AG09309 (cell line): ENCODE measurements around the gene OR10J1.

Source experiments
- DNase-seq: peaks from one replicate; pipeline ENCODE4 v3.0.0-alpha.2; 2010; ENCODE audit warnings: low read depth
- H3K4me3 ChIP-seq: 2 replicates; pipeline ENCODE4 v1.5.1; 2011; ENCODE audit warnings: mild to moderate bottlenecking, low read depth, low read length, moderate library complexity; ENCODE audit not compliant: control insufficient read depth
- TF ChIP-seq, protein P1 (sequence below): IDR thresholded peaks from 2 replicates; pipeline ENCODE4 v1.5.1; 2011; ENCODE audit warnings: mild to moderate bottlenecking, low read depth, low read length, inconsistent platforms; ENCODE audit not compliant: insufficient read depth, control insufficient read depth; ENCODE audit errors: missing control alignments

The OR10J1 gene, protein sequence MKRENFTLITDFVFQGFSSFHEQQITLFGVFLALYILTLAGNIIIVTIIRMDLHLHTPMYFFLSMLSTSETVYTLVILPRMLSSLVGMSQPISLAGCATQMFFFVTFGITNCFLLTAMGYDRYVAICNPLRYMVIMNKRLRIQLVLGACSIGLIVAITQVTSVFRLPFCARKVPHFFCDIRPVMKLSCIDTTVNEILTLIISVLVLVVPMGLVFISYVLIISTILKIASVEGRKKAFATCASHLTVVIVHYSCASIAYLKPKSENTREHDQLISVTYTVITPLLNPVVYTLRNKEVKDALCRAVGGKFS

DNA sequence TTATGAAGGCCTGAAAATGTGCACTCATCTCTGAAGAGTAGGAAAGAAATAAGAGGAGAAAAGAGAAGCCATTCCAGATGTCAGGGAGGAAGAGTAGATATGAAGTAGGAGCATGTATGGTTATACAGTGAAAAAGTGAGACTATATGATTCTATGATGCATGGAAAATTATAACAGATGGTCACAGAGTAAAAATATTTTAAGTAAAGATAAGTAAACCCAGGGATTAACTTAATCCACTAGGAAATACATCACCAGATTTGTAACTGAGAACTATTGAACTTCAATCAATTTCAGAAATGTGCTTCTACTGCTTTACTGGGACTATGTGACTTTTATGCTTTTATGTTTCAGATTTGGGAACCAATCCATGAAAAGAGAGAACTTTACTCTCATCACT, at the start of gene OR10J1:
Gene OR10J1 (plus strand): TSS at position 301 of the 400 bp plus-strand sequence. CDS start 70 bp downstream, at position 371.
- no peak within 1 kb of the TSS for H3K4me3 ChIP-seq
- DNase-seq: no peak
- TF ChIP-seq, protein P1, sequence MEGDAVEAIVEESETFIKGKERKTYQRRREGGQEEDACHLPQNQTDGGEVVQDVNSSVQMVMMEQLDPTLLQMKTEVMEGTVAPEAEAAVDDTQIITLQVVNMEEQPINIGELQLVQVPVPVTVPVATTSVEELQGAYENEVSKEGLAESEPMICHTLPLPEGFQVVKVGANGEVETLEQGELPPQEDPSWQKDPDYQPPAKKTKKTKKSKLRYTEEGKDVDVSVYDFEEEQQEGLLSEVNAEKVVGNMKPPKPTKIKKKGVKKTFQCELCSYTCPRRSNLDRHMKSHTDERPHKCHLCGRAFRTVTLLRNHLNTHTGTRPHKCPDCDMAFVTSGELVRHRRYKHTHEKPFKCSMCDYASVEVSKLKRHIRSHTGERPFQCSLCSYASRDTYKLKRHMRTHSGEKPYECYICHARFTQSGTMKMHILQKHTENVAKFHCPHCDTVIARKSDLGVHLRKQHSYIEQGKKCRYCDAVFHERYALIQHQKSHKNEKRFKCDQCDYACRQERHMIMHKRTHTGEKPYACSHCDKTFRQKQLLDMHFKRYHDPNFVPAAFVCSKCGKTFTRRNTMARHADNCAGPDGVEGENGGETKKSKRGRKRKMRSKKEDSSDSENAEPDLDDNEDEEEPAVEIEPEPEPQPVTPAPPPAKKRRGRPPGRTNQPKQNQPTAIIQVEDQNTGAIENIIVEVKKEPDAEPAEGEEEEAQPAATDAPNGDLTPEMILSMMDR: no peak

DNA sequence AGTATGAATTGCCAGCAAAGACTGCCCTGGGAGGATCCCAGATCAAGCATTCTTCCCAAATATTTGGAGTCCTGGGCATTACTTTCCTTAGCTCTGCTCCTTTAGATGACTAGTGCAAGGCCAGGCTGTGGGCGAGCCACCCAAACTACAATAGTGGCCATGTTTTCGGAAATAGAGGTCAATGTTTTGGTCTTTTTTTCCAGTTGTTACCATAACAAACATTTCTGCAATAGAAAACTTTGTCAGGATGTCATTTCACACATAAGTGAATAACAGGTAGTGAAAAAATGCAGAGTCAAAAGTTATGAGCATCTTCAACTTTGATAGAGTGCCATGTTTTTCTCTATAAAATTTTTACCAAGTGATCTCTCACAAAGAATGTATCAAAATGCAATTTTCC, 32.7 kb upstream of the OR10J1 start:
- TF ChIP-seq, protein P1: no peak
- no peak for DNase-seq

DNA sequence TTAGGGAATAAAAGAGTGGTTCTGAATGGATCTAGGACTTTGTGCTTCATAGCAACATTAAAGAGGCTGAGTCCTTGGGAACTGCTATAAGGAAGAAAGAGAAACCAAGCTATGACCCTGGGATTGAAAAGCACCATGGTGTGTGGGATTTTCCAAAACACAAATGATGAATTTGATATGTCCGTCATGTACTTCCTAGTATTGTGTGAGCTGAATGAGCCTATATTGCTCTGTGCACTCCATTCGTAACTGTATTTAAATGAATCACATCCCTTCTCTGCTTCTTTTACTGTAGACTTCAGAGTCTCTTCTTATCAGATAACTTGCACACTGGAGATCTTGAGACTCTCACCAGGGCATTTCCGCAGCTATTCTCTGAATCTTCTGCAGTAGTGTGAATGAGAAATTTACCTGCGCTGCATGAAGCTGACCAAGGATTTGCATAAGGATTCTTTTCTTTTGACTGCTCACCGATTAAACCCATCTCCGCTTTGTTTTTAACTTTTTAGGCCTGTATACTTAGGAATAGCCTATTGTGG, 30.6 kb upstream of the OR10J1 start:
- TF ChIP-seq, protein P1: no peak
- H3K4me3 ChIP-seq: no peak overlapping the region
- DNase-seq: no peak

More for the DNA sequence above, 32.7 kb upstream of the OR10J1 start:
- H3K4me3 ChIP-seq: no peak overlapping the region

DNA sequence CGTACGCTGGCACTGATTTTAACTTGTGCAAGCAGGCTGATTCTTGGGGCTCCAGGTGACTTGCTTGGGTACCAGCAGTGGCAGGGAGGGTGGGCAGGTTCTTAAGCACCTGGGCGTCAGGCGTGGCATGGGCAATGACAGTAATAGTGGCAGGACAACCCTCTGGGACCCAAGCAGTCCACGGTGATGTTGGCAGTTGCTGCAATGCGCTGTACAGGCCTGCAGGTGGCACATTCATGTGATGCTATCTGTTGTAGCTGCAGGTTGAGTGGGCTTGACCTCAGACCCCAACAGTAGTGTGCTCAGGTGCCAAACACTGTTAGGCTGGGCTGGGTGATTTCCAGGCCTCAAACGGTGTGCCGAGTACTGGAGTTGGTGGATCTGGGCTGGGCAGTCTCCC, 17.7 kb upstream of the OR10J1 start:
- DNase-seq: no peak
- H3K4me3 ChIP-seq: no peak overlapping the region
- TF ChIP-seq, protein P1: peak; percentile 3

DNA sequence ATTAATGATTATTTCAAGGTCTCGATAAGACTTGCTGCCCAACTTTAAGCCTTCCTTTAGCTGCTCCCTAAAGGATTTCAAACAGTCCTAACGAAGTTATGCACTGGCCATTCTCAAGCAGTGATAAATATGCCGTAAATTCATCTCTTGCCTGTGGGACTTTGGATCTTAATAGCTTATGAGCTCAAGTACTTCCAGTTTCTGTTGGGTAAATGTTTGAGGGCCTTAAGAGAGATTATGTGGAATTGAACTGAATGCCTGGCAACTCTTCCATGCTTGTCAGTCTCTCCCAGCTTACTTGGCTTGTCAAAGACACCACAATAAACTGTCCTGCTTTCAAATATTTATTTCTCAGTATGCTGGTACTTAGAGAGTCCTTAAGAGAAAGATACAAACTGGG, 11.0 kb upstream of the OR10J1 start:
- DNase-seq: no peak
- TF ChIP-seq, protein P1: no peak
- no peak overlapping the region for H3K4me3 ChIP-seq

DNA sequence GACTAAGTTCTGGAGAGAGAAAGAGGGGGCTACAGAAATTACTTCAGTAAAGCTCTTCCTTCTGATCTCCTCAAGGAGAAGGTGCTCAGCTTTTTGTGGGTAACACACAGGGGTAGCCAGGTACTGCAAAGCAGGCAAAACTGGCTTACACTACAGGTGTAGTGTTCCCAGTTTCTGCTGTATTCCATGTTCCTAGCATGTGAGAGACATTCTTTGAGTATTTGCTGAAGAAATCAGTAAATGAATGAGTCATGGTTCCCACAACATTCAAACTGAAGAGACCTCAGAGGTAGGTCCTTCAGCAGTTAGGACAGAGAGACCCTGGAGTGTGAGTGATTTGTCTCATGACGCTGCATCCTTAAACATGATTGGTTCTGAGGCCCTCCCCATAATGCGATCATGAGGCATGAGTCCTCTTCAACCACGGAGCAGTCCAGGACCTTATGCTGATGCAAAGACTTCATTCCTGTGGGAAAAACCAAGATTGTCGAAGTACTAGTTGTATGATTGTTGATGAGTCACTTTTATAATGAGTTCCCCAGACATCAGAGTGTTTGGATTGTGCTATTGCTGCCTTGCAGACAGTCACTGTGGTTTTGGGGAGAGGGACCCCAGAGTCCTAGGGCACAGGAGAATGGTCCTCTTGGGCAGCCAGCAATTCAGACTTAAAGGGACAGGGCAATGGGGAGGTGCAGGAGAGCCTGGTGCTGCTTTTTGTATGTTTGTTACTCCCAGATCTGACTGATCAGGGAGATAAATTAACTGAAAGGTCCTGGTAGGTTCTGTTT, 10.3 kb upstream of the OR10J1 start:
- H3K4me3 ChIP-seq: no peak overlapping the region
- TF ChIP-seq, protein P1: no peak
- peak; percentile 29 for DNase-seq
